ENCODE results near the gene USP50.

USP50 gene

DNA sequence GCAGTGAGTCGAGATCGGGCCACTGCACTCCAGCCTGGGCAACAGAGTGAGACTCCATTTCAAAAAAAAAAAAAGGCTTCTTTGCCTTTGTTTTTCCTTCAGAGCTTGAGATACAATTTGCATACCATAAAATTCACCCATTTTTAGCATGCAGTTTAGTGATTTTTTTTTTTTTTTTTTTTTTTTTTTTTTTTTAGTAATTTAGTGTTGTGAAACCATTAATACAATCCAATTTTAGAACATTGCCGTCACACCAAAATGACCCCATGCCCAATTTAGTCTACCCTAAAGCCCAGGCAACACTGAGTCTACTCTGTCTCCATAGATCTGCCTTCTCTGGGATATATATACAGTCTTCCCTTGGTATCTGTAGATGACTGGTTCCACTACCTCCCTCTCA lies 61.1 kb downstream of the USP50 start:
- Histone ChIP-seq H3K9me3 (ENCODE audit: control insufficient read depth, insufficient read depth, low read length) (no peaks in the 10 kb centered on the region), H3K36me3 (ENCODE audit: insufficient read depth, low read length) (no peaks in the 10 kb centered on the region; the same call in 1 of the 2 replicates), H3K9ac (ENCODE audit: low read depth, low read length) (no peak overlapping the region), H3K4me1 (ENCODE audit: insufficient read depth, low read length) (no peaks in the 10 kb centered on the region)

DNA sequence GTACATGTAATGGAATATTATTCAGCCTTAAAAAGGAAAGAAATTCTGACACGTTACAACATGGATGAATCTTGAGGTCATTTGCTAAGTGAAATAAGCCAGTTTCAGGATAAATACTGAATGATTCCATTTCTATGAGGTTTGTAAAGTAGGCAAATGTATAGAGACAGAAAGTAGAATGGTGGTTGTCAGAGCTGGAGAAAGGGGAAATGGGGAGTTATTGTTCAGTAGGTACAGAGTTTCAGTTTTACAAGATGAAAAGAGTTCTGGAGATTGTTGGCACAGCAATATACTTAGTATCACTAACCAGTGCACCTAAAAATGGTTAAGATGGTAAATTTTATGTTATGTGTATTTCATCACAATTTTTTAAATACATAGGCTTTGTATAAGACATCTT lies 61.7 kb downstream of the USP50 start:
- no peaks in the 10 kb centered on the region for H3K4me1 ChIP-seq (ENCODE audit: insufficient read depth, low read length)
- no peaks in the 10 kb centered on the region for H3K9me3 ChIP-seq (ENCODE audit: control insufficient read depth, insufficient read depth, low read length)
- H3K9ac ChIP-seq (ENCODE audit: low read depth, low read length) = no peak overlapping the region
- H3K36me3 ChIP-seq (ENCODE audit: insufficient read depth, low read length) = no peaks in the 10 kb centered on the region; the same call in 1 of the 2 replicates

DNA sequence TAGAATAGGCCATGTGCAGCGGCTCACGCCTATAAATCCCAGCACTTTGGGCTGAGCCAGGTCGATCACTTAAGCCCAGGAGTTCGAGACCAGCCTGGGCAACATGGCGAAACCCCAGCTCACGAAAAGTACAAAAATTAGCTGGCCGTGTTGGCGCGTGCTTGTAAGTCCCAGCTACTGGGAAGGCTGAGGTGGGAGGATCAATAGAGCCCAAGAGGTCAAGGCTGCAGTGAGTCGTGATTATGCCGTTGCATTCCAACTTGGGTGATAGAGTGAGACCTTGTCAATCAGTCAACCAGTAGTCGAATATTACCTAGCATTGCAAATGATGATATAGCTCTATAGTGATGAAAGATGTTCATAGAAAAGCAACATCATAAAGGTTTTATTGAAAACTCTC lies 70.3 kb downstream of the USP50 start:
- H3K9me3 ChIP-seq (ENCODE audit: control insufficient read depth, insufficient read depth, low read length) = no peaks in the 10 kb centered on the region
- H3K36me3 ChIP-seq (ENCODE audit: insufficient read depth, low read length) = peaks cover 7% of the 10 kb centered on the region; the same call in 1 of the 2 replicates
- H3K9ac ChIP-seq (ENCODE audit: low read depth, low read length) = no peak overlapping the region
- no peaks in the 10 kb centered on the region for H3K4me1 ChIP-seq (ENCODE audit: insufficient read depth, low read length)

DNA sequence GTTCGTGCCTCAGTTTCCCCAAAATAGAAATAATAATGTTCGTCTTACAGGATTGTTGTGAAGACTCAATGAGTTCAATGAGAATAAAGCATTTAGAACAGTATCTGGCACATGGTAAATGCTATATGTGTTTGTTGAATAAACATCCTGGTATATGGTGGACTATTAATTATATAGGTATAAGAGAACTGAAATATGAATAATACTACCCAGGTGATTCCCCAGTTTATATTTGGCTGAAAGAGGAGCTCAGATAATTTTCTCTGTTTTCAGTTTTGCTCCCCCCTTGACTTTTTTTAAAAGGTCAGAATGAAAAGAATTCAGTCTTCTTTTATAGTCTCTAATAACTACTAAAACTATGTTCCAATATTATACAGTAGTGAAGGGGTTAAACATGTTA lies 75.4 kb downstream of the USP50 start:
- H3K9ac ChIP-seq (ENCODE audit: low read depth, low read length) = no peak overlapping the region
- peaks cover 4% of the 10 kb centered on the region; the same call in 1 of the 2 replicates for H3K4me1 ChIP-seq (ENCODE audit: insufficient read depth, low read length)
- peaks cover 5% of the 10 kb centered on the region; the same call in 1 of the 2 replicates for H3K36me3 ChIP-seq (ENCODE audit: insufficient read depth, low read length)
- no peaks in the 10 kb centered on the region for H3K9me3 ChIP-seq (ENCODE audit: control insufficient read depth, insufficient read depth, low read length)

DNA sequence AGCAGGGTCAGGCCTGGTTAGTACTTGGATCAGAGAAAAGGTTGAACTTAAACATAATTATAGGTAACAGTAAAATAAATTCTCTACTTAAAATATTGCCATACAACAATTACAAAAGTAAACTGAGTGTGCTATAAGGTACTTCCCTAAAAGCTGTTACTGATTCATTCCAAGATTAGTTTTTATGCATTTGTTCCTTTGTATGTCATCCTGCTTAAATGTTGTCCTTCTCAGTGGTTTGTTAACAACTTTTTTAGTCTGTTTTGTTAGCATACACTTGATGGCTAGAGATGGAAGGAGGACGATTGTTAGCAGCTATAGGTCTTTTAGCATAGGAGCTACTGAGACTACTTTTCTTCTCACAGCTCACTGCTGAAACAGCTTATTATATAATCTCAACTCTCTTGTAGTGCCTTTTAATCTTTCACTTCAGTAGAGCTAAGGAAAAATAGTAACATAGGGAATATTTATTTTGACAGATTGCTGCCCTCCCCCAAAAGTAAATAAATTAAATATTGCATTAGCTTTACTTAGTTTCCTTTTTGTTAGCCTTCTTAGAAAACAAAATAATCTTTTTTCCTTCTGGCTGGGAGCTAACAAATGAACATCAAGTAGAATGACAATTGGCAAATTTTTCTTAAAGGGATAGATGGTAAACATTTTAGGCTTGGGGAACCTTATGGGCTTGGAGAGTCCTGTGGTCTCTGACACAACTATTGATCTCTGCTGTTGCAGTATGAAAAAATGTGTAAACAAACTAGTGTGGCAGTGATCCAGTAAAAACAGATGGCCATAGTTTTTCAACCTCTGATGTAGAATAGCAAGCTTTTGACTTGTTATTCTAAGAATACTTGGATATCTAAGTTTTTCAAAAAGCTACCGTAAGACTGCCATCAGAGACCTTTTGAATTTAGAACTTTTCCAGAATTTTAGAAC lies 82.8 kb downstream of the USP50 start:
- Histone ChIP-seq H3K9me3 (ENCODE audit: control insufficient read depth, insufficient read depth, low read length) (no peaks in the 10 kb centered on the region), H3K36me3 (ENCODE audit: insufficient read depth, low read length) (peaks cover 5% of the 10 kb centered on the region; the same call in 1 of the 2 replicates), H3K4me1 (ENCODE audit: insufficient read depth, low read length) (peaks cover 12% of the 10 kb centered on the region; the same call in 1 of the 2 replicates), H3K9ac (ENCODE audit: low read depth, low read length) (no peak overlapping the region)

DNA sequence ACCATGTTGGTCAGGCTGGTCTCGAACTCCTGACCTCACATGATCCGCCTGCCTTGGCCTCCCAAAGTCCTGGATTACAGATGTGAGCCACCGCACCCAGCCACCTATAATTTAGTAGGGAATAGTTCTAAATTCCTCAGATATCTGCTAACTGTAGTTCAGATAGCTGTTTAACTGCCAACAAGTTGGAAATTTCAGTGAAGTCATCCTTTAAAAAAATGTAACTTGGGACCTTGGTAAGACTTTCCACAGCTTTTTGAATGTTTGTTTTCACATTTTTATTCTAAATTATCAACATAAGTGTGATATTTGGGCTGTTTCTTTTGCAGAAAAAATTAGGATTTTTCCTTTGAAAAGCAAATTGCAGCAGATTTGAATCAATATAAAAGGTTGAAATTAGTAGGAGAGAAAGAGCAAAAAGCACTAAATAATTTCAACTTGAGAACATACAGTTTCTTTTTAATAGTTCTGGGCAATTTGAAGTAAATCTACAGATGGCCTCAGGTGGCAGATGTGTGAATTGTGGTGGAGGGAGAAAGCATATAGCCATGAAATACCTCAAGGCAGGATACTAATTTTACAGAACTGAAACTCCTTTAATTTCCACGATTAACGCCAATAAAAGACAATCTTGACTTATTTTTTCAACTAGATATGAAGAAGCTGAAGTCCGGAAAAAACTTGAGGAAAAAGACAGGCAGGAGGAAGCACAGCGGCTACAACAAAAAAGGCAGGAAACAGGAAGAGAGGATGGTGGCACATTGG lies 87.9 kb downstream of the USP50 start:
- Histone ChIP-seq H3K4me1 (ENCODE audit: insufficient read depth, low read length) (peaks cover 2% of the 10 kb centered on the region; the same call in 1 of the 2 replicates), H3K9ac (ENCODE audit: low read depth, low read length) (no peak overlapping the region), H3K9me3 (ENCODE audit: control insufficient read depth, insufficient read depth, low read length) (no peaks in the 10 kb centered on the region), H3K36me3 (ENCODE audit: insufficient read depth, low read length) (peaks cover 11% of the 10 kb centered on the region; the same call in 1 of the 2 replicates)

DNA sequence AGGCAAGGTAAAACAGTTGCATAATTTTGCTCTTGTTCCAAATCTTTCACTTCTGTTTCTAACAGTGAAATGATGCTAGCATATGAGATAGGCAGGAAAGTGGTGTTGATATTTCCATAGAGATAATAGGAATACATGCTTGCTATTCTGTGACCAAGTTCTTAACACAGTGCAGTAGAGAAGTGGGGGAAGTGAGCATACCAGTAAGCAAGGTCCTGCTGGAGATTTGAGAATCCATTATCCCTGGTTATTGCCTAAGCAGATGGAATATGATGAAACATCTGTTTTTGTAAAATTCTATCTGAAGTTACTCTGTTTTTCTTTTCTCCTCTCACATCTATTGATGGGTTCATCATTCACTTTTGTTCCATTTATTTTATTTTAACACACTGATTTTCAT lies 93.5 kb downstream of the USP50 start:
- no peaks in the 10 kb centered on the region for H3K4me1 ChIP-seq (ENCODE audit: insufficient read depth, low read length)
- H3K9ac ChIP-seq (ENCODE audit: low read depth, low read length) = no peak overlapping the region
- peaks cover 9% of the 10 kb centered on the region for H3K36me3 ChIP-seq (ENCODE audit: insufficient read depth, low read length)
- H3K9me3 ChIP-seq (ENCODE audit: control insufficient read depth, insufficient read depth, low read length) = no peaks in the 10 kb centered on the region
